DOHH2 (cell line): ENCODE results near the gene KCTD13.

Experiments
- EZH2phosphoT487 ChIP-seq: fragments of 200-600 bp; sonication (generic); IDR thresholded peaks from 2 replicates; pipeline ENCODE4 v1.6.1; 2017; ENCODE audit warnings: borderline replicate concordance, mild to moderate bottlenecking, antibody characterized with exemption, low read length, moderate library complexity, mixed read lengths
- TF ChIP-seq, protein P1 (sequence below): fragments of 200-600 bp; sonication (generic); IDR thresholded peaks from one replicate; pipeline ENCODE4 v1.5.1; 2014; ENCODE audit warnings: antibody characterized with exemption, mild to moderate bottlenecking, low read depth, low read length; ENCODE audit not compliant: poor library complexity, severe bottlenecking

DNA sequence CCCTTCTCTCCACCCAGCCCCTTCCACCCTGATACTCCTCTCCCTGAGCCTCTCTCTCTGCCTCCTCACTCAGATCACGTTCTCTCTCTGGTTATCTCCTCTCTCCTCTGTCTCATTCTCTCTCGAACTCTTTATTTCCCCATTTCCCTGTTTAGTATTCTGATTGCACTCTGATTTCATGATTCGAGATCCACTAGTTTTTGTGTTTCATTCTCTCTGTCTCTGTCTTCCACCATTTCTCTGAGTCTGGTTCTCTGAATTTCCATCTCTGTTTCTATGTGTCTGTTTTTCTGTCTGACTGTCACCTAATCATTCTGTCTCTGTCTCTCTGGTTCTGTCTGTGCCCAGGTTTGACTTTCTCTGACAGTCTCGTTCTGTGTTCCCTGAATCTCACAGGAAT, 28.7 kb downstream of the KCTD13 start:
- TF ChIP-seq, protein P1, sequence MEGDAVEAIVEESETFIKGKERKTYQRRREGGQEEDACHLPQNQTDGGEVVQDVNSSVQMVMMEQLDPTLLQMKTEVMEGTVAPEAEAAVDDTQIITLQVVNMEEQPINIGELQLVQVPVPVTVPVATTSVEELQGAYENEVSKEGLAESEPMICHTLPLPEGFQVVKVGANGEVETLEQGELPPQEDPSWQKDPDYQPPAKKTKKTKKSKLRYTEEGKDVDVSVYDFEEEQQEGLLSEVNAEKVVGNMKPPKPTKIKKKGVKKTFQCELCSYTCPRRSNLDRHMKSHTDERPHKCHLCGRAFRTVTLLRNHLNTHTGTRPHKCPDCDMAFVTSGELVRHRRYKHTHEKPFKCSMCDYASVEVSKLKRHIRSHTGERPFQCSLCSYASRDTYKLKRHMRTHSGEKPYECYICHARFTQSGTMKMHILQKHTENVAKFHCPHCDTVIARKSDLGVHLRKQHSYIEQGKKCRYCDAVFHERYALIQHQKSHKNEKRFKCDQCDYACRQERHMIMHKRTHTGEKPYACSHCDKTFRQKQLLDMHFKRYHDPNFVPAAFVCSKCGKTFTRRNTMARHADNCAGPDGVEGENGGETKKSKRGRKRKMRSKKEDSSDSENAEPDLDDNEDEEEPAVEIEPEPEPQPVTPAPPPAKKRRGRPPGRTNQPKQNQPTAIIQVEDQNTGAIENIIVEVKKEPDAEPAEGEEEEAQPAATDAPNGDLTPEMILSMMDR, result no peak
- no peak for TF ChIP-seq EZH2phosphoT487
